ENCODE data around the gene PI4KB. TPM values are rescaled to one million over a fixed set of nuclear protein-coding genes. Genes with fewer than 3 reads are reported as not detected.
A peak's percentile ranks its signal among the peaks of the same experiment; 100 is the strongest.

The PI4KB gene
- total RNA-seq, 4 donors from 2014 or later, result 65.5 to 98.1 (median 77.3) TPM

DNA sequence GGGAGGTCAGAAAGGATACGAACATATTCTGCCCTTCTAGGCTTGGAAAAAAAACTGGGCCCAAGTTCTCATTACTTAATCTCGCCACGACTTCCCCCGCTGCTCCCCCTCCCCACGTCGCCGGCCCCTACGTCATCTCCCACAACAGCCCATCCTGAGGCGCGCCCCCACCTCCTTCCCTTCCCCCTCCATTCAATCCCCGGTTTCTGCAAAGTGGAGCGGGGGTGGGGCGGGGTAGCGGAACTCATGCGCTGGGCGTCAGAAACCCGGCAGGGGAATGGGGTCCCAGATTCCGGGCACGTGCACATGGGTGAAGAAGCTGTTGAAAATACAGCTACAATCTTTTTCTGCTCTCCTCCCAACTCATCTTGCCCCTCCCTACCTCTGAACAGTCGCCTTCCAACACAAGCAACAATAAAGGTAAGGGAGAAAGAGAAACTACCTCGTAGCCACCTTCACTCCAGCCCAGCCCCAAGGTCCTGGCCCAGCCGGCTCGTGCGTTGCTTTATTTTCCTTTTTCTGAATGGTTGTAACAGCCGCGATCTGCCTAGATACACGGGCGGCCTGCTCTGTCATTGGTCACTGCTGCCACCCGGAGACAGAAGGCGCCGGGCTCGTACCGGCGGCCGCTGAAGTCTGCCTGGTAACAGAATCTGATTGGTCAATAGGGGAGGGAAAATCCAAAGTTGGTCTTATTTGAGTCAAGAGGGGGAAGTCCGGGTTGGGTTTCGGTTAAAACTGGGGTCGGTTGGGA lies 19.7 kb upstream of the PI4KB start, which contains the start of gene RFX5:
Gene RFX5, minus strand, starts transcription at position 484 of the 754 bp plus-strand sequence. CDS start 932 bp downstream, outside the sequence.
- peak within 1 kb of the TSS; percentile 83 to 89 (median 86) for H3K27ac ChIP-seq
- intact Hi-C loops (cut with DNase I; ENCODE audit: low total_unique reads) (loop anchor here (1.0 to 5.0 kb wide), 3 partner anchors 52 to 93 kb away; partner anchors contain the start of genes PSMB4, PSMD4 and ZNF687), in situ Hi-C loops (cut with MboI; ENCODE audit: low sequenced_read_pairs in 4 of 4) (loop anchor here in 1 of 4 donors (10.0 kb wide), 1 partner anchor 152 kb away; the partner anchor contains the start of genes PIP5K1A and VPS72)
- H3K9me3 ChIP-seq, result no peaks in the 10 kb centered on the region
- ATAC-seq (peak; percentile 98 to 99), DNase-seq (peak; percentile 93 to 95)
- peaks cover 0 to 25% of the 10 kb centered on the region in 2 donors for H3K36me3 ChIP-seq
- H3K4me3 ChIP-seq, result peak within 1 kb of the TSS; percentile 59 to 81 (median 71)
- peak; percentile 50 to 64 for TF ChIP-seq POLR2A (IDR thresholded peaks at IDR 0.05)
- TF ChIP-seq, protein P1, sequence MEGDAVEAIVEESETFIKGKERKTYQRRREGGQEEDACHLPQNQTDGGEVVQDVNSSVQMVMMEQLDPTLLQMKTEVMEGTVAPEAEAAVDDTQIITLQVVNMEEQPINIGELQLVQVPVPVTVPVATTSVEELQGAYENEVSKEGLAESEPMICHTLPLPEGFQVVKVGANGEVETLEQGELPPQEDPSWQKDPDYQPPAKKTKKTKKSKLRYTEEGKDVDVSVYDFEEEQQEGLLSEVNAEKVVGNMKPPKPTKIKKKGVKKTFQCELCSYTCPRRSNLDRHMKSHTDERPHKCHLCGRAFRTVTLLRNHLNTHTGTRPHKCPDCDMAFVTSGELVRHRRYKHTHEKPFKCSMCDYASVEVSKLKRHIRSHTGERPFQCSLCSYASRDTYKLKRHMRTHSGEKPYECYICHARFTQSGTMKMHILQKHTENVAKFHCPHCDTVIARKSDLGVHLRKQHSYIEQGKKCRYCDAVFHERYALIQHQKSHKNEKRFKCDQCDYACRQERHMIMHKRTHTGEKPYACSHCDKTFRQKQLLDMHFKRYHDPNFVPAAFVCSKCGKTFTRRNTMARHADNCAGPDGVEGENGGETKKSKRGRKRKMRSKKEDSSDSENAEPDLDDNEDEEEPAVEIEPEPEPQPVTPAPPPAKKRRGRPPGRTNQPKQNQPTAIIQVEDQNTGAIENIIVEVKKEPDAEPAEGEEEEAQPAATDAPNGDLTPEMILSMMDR (IDR thresholded peaks at IDR 0.05 in 4 of 5, conservative IDR thresholded peaks at IDR 0.05 in 1 of 5), result no peak
- H3K27me3 ChIP-seq, result no peaks in the 10 kb centered on the region
- H3K4me1 ChIP-seq, result peaks cover 0 to 13% of the 10 kb centered on the region in 2 donors

GRCh38 chr1:151346082-151346768 lies 19.0 kb upstream of the PI4KB start:
- Histone ChIP-seq H3K27ac (peak overlapping the region; percentile 83 to 89 (median 86)), H3K9me3 (no peaks in the 10 kb centered on the region), H3K36me3 (peaks cover 0 to 25% of the 10 kb centered on the region in 2 donors), H3K27me3 (no peaks in the 10 kb centered on the region), H3K4me3 (peak overlapping the region; percentile 59 to 81 (median 71)), H3K4me1 (peaks cover 0 to 13% of the 10 kb centered on the region in 2 donors)
- TF ChIP-seq, protein P1 (IDR thresholded peaks at IDR 0.05 in 4 of 5, conservative IDR thresholded peaks at IDR 0.05 in 1 of 5), result no peak
- no peak for TF ChIP-seq POLR2A (IDR thresholded peaks at IDR 0.05)
- DNase-seq, result no peak
- intact Hi-C loops (cut with DNase I; ENCODE audit: low total_unique reads), result loop anchor here (5.0 kb wide), 1 partner anchor 64 kb away; the partner anchor contains the start of gene ZNF687
- in situ Hi-C loops (cut with MboI; ENCODE audit: low sequenced_read_pairs in 4 of 4), result loop anchor here in 1 of 4 donors (10.0 kb wide), 1 partner anchor 151 kb away; the partner anchor contains the start of genes PIP5K1A and VPS72
- ATAC-seq, result no peak

DNA sequence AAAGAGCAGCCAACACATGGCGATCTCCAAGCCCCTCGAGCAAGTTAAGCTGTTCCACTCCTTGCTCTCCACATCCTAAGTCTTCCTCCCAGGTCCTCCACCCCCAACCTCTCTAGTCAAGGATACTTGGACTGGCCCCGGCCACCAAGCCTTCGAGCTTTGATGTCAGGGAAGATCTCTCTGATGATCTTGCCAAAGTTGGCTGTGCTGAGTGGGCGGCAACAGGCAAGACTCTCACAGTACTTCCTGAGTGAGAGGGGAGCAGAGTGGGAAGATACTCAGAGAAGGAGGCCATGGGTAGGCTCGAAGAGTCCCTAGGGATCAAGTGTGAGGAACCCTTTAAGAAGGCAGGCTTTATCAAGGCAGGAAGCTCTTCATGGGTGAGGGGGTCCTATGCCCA lies 17.1 kb upstream of the PI4KB start:
- Histone ChIP-seq H3K36me3 (peaks cover 0 to 25% of the 10 kb centered on the region in 2 donors), H3K4me3 (no peak overlapping the region), H3K27ac (no peak overlapping the region), H3K27me3 (no peaks in the 10 kb centered on the region), H3K4me1 (peaks cover 0 to 13% of the 10 kb centered on the region in 2 donors), H3K9me3 (no peaks in the 10 kb centered on the region)
- ATAC-seq, result no peak
- intact Hi-C loops (cut with DNase I; ENCODE audit: low total_unique reads), result loop anchor here (5.0 kb wide), 1 partner anchor 147 kb away; the partner anchor contains the start of gene PIP5K1A
- in situ Hi-C loops (cut with MboI; ENCODE audit: low sequenced_read_pairs in 4 of 4), result loop anchor here (5.0 to 10.0 kb wide), 2 partner anchors 42 to 149 kb away; partner anchors contain the start of genes PIP5K1A (in 1 of the 4) and VPS72 (in 1 of the 4)
- DNase-seq, result no peak
- no peak for TF ChIP-seq POLR2A (IDR thresholded peaks at IDR 0.05)
- TF ChIP-seq, protein P1 (IDR thresholded peaks at IDR 0.05 in 4 of 5, conservative IDR thresholded peaks at IDR 0.05 in 1 of 5), result no peak

DNA sequence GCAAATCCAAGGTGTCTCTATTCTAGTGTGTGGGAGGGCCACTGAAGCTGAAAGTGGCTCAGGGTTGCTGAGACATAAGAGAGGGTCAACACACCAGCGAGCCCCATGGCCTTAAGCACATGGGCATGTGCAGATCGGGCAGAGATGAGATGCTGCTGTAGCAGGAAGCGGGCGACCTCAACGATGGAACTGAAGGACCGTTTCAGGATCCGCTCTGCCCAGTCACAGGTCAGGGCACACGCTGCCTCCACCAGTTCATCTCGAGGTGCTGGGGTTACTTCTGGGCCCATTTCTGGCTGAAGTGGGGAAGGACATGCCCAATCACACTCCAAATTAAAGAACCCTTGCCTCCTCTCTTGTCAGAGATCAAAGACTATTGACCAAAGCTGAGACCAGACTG lies 16.4 kb upstream of the PI4KB start:
- in situ Hi-C loops (cut with MboI; ENCODE audit: low sequenced_read_pairs in 4 of 4), result loop anchor here (5.0 to 10.0 kb wide), 2 partner anchors 41 to 149 kb away; partner anchors contain the start of genes PIP5K1A (in 1 of the 4) and VPS72 (in 1 of the 4)
- DNase-seq, result no peak

More for the DNA sequence above, 16.4 kb upstream of the PI4KB start:
- peaks cover 0 to 13% of the 10 kb centered on the region in 2 donors for H3K4me1 ChIP-seq
- TF ChIP-seq, protein P1 (IDR thresholded peaks at IDR 0.05 in 4 of 5, conservative IDR thresholded peaks at IDR 0.05 in 1 of 5), result no peak
- no peak for TF ChIP-seq POLR2A (IDR thresholded peaks at IDR 0.05)
- intact Hi-C loops (cut with DNase I; ENCODE audit: low total_unique reads), result loop anchor here (5.0 kb wide), 1 partner anchor 146 kb away; the partner anchor contains the start of gene PIP5K1A
- no peak overlapping the region for H3K27ac ChIP-seq
- no peak overlapping the region for H3K4me3 ChIP-seq
- H3K9me3 ChIP-seq, result no peaks in the 10 kb centered on the region
- H3K27me3 ChIP-seq, result no peaks in the 10 kb centered on the region
- no peak for ATAC-seq
- H3K36me3 ChIP-seq, result peaks cover 0 to 25% of the 10 kb centered on the region in 2 donors
